Coronary artery (tissue), 2 donors: Measurements from ENCODE around the gene LARP4.
"Not testable (repeated sequence)": the region's sequence is repeated elsewhere in the genome, so short reads cannot be mapped to it uniquely, and the experiment has no call there.

Experiments used
- DNase-seq: peaks from one replicate; pipeline ENCODE4 v3.0.0-alpha.2; 2017; ENCODE audit warnings: low spot score
- H3K27ac ChIP-seq, 2 donors: fragments of 200-600 bp; sonication (generic); one replicate each; pipeline ENCODE4 v1.5.1; 2016 to 2019
- H3K4me3 ChIP-seq: fragments of 200-600 bp; sonication (generic); 2 replicates; pipeline ENCODE4 v1.5.1; 2016; ENCODE audit warnings: mild to moderate bottlenecking, moderate library complexity
- TF ChIP-seq, protein P1 (sequence below): fragments of 200-600 bp; sonication (generic); IDR thresholded peaks from one replicate; pipeline ENCODE4 v1.5.1; 2019; ENCODE audit warnings: antibody characterized with exemption

LARP4 gene

DNA sequence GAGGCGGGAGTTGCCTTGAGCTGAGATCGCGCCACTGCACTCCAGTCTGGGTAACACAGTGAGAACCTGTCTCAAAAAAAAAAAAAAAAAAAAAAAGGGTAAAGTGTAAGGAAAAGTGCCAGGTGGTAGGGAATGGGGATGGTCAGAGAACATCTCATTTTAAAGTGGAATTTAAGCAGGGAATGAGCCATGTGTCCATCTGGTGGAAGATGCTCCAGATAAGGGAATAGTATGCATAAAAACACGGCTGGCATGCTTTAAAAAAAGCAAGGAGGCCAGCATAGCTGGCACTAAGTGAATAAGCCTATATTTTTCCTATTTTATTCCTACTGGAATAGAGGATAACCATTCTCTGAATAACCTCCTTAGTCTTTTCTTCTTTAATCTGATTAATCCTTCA is 38.0 kb upstream of the LARP4 start:
- TF ChIP-seq, protein P1, sequence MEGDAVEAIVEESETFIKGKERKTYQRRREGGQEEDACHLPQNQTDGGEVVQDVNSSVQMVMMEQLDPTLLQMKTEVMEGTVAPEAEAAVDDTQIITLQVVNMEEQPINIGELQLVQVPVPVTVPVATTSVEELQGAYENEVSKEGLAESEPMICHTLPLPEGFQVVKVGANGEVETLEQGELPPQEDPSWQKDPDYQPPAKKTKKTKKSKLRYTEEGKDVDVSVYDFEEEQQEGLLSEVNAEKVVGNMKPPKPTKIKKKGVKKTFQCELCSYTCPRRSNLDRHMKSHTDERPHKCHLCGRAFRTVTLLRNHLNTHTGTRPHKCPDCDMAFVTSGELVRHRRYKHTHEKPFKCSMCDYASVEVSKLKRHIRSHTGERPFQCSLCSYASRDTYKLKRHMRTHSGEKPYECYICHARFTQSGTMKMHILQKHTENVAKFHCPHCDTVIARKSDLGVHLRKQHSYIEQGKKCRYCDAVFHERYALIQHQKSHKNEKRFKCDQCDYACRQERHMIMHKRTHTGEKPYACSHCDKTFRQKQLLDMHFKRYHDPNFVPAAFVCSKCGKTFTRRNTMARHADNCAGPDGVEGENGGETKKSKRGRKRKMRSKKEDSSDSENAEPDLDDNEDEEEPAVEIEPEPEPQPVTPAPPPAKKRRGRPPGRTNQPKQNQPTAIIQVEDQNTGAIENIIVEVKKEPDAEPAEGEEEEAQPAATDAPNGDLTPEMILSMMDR = no peak
- no peak overlapping the region for H3K27ac ChIP-seq
- H3K4me3 ChIP-seq = no peak overlapping the region
- DNase-seq = no peak

DNA sequence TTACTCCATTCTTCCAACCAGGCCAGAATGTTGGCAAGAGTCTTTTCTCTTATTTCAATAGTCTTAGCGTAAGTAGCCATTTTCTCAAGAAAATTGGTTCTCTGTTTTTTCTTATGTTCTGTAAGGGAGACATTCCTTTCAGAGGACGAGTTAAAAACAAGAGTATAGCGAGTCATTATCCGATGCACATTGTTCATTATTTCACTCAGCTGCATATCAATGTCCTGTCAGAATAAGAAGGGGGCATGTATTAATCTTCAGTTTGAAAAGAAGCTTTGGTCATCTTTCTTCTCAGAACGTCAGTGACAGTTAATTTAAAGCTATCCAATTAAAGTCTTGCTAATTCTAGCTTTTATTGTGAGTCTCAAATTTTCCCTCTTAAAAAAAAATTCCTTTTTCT is 37.5 kb upstream of the LARP4 start:
- Histone ChIP-seq H3K27ac (no peak overlapping the region), H3K4me3 (no peak overlapping the region)
- TF ChIP-seq, protein P1 = no peak
- DNase-seq = no peak

DNA sequence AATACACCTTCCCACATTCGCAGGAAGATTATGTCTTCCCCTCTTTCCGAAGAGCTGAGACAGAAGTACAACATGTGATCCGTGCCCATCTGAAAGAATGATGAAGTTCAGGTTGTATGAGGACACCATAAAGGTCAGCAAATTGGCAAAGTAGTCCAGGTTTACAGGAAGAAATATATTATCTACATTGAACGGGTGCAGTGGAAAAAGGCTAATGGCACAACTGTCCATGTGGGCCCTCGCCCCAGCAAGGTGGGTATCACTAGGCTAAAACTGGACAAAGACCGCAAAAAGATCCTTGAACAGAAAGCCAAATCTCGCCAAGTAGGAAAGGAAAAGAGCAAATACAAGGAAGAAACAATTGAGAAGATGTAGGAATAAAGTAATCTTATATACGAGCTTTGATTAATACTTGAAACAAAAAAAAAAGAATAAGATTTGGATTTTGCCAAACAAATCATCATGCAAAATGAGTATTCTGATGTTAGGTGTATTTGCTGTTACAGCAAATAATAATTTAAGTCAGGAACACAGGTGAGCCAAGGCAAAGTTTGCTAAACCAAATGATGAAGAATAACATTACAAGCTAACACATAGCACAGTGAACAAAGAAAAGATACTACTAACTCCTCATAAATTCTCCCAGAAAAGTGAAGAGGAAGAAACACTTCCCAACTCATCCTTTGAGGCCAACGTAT is 34.8 kb upstream of the LARP4 start:
- no peak for DNase-seq
- TF ChIP-seq, protein P1 = no peak
- Histone ChIP-seq H3K27ac (no peak overlapping the region), H3K4me3 (no peak overlapping the region)

DNA sequence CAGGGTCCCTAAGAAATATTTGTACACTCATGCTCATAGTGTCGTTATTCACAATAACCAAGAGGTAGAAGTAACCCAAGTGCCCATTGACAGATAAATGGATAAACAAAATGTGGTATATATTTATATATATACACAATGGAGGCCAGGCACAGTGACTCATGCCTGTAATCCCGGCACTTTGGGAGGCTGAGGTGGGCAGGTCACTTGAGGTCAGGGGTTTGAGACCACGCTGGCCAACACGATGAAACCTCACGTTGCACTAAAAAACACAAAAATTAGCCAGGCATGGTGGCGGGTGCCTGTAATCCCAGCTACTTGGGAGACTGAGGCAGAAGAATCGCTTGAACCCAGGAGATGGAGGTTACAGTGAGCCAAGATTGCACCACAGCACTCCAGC is 30.0 kb upstream of the LARP4 start:
- not testable (repeated sequence) for DNase-seq, H3K4me3 ChIP-seq, H3K27ac ChIP-seq

DNA sequence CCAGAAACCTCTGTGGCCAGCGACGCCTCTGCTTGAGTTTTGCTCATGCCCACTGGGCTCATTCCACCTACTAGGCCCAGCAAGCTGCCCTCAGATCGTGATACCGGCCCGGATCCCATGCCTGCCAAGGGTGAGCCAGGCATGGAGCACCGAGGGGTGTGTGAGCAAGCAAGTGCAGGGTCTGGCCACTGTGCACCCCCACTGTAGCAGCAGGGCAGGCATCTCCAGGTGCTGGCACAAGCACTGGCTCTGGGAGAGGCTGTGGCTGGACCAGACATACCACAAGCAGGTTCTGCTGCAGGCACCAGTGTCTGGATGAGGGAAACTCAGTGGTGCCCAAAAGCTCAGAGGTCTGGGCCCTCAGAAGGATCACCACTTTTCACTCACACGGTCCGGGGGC is 24.9 kb upstream of the LARP4 start:
- no peak for DNase-seq
- no peak overlapping the region for H3K27ac ChIP-seq
- TF ChIP-seq, protein P1 = no peak
- H3K4me3 ChIP-seq = no peak overlapping the region

DNA sequence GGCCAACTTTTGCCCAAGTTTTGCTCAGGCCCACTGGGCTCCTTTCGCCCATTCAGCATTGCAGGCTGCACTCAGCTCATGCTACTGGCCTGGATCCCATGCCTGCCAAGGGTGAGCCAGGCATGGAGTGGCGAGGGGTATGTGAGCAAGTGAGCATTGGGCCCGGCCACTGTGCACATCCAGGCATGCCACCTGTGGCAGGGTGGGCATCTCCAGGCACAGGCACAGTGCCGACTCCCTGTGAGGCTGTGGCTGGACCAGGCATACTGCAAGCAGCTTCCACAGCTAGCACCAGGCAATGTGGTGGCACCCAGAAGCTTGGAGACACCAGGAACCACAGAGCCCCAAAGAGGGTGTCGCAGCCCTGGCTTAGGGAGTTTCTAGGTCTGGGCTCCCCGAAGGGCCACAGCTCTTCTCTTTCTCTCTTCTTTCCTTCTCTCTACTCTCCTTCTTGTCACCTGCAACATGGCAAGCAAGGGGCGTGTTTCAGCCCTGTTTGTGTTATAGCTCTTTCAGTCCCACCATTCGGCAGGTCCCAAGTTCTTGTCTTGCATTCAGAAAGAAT is 19.8 kb upstream of the LARP4 start:
- Histone ChIP-seq H3K27ac (no peak overlapping the region), H3K4me3 (no peak overlapping the region)
- DNase-seq = no peak
- TF ChIP-seq, protein P1 = no peak

DNA sequence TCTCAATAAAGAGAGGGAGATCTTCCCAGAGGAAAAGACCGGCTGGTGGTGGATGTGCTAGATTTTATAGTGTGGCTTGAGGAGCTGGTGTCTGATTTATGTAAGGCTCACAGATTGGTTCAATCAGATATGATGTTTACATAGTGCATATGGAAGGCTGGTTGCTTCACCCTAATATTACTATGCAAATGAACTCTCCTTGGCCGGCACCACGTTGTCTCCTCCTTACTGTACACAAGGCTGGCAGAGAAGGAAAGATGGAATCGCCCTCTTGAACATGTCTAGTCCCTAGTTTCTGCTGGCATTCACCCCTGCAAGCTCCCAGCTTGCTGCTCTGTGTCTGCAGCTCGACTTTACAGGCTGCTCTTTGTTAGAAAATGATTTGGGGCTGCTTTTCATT is 13.2 kb upstream of the LARP4 start:
- Histone ChIP-seq H3K4me3 (no peak overlapping the region), H3K27ac (no peak overlapping the region)
- TF ChIP-seq, protein P1 = no peak
- DNase-seq = no peak
